HL-60/S4 (cell line): ENCODE measurements around the gene ENTPD8.
"Not testable (repeated sequence)": the region's sequence is repeated elsewhere in the genome, so short reads cannot be mapped to it uniquely, and the experiment has no call there.

ENCODE experiments used
- in situ Hi-C: fragments of 300-500 bp; cut with MboI; formaldehyde crosslinking; loops from 2 replicates; pipeline ENCODE4 v1.14.3; 2022; ENCODE audit warnings: low sequenced_read_pairs

Gene ENTPD8

DNA sequence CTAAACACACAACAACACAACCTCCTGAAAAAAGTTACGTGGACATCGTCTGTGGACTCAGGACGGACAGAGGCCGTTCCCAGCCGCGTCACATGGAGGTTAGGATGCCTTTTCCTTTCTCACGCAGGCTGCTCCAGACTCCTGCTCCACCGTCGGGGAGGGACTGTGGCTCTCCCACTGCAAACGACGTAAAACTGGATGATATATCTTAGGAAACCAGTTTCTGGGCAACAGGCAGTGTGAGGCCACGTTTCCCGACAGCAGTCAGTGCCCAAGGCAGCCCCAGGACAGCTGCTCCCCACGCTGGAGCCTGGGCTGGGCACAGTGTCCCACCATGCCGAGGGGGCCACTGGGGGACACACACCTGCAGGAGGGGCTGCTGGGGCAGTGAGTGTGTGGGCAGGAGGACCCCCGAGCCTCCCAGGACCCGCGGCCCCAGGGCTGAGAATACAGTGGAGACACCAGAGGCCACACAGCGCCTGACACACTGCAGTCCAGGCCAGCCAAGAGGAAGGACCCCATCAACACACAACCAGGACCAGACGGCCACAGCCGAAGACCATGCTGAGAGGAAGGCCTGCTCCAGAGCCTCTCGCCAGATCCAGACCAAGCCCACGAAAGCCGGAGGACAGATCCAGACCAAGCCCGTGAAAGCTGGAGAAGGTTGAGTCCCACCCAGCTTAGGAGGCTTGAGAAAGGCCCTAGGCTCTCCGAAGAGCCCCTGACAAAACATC is 44.4 kb downstream of the ENTPD8 start:
- in situ Hi-C loops: no loop called here

DNA sequence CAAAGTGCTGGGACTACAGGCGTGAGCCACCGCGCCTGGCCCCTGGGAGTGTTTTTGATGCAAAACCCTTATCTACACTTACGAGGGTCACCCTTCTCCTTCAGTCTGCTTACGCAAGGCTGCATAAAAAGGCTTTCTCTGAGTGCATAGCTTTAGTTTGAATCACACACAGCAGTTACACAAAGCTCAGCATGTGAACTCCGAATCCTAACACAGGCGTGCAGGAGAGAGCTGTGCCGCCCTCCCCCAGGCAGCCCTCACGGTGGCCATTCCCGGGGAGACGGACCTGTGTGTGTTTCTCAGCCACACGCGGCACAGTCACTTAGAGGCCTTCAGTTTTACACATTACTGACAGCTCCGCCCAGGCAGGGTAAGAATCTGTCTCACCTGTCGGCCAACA is 44.9 kb downstream of the ENTPD8 start:
- in situ Hi-C loops: no loop called here

DNA sequence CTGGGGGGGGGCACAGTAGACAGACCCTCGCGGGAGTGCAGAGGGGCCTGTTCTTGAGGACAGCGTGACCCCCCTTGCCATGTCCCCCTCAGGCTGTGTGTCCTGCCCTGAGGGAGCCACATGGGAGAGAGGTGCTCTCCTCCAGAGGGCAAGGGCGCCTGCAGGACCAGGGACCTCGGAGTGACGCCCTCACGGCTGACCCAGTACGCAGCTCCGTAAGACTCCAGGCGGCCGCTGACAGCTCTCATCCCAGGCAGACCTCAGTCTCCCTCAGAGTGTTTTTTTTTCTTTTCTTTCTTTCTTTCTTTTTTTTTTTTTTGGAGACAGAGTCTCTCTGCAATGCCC is 45.5 kb downstream of the ENTPD8 start:
- in situ Hi-C loops: no loop called here

DNA sequence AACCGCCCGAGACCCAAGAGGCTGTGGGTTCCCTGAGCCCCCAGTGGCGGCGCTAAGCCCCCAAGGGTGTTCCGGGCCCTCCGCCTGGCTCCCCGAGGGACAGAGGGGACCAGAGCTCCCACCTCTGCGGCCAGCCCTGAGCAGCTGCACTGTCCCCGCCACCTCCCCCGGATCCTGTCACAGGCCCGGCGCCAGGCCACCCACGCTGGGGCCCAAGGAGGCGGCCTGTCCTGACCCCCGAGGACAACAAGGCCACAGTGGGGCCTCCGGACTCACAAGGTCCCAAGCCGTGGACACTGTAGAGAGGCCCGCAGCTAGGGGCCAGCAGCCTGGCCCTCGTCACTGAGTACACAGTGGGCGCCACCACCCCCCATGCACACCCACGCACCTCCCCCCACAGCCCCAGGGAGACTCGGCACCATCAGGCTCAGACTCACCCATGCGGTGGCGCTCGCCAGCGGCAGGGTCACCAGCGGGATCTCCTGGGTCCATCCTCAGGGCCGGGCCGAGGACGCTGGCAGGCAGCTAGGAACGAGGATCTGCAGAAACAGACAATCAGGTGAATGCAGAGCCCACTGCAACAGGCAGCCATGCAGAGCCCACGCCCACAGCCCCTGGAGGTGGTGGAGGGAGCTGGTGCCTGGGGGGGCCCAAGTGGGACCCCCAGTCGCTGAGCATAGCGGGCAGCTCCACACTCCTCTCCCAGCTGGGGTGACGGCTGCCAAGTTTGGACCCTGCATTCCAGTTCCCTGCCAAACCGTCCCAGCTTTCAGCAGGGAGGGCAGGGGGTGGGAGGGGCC is 46.1 kb downstream of the ENTPD8 start:
- in situ Hi-C loops: no loop called here

DNA sequence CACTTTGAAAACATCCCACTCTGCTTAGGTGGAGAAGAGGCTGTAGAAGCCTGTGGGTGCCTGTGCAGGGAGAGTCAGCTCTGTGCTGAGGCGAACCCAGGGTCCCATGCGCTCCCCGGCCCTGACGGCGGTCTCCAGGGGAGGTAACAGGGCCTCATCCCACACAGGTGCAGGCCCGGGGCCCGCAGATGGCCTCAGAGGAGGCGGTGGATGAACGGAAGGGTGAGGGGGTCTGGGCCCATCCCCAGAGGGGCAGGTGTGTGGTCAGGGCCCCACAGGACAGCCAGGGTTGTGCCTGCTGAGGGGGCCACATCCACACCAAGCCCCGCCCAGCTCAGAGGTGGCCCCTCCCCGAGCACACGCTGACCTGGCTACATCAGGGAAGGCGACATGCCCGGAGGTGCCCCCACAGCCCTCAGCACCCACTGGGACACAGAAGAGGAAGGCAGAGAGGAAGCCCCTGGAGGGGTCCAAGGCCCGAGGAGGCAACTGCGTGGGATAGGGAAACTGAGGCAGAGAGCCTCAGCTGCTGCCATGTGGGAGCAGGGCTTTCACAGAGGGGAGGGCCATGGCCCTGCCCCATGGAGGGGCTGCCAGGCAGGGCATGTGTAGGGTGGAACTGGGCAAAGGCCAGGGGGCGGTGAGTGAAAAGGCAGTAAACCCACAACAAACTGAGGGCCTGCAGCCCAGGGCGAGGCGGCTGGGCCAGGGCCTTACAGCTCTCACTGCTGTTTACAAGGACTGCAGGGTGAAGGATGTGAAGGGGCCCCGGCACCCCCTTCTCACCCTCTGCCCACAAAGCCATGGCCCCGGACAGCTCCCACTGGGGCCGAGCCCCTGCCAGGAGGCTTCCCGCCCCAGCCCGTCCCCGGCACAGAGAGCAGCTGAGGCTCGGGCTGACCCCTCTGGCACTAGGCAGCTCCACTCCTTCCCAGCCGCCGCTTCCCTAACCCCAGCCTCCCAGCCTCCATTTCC is 47.7 kb downstream of the ENTPD8 start:
- in situ Hi-C loops: no loop called here

DNA sequence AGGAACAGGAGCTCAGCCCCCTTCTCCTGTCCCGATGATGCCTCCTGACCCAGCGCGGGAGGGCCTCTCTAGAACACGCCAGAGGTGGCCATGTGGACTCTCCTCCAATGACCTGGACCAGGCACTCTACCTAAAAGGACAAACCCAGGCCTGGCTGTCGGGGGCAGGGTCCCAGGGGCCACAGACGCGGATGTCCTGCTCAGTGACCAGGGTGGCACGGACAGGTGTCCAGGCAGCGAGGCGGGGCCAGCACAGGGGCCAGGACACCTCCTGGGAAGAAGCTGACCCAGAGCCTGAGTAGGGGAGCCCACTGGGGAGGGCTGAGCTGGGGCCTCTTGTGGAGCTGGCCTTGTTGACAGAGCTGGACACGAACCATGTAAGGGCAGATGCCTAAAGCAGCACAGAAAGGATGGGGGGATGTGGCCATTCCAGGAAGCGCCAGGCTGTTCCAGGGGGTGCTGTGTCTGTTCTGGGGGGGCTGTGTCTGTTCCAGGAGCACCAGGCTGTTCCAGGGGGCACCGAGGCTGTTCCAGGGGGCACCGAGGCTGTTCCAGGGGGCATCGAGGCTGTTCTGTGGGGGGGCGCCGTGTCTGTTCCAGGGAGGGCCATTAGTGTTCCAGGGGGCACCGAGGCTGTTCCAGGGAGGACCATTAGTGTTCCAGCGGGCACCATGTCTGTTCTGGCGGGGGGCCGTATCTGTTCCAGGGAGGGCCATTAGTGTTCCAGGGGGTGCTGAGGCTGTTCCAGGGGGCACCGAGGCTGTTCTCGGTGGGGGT is 48.7 kb downstream of the ENTPD8 start:
- in situ Hi-C loops: no loop called here

DNA sequence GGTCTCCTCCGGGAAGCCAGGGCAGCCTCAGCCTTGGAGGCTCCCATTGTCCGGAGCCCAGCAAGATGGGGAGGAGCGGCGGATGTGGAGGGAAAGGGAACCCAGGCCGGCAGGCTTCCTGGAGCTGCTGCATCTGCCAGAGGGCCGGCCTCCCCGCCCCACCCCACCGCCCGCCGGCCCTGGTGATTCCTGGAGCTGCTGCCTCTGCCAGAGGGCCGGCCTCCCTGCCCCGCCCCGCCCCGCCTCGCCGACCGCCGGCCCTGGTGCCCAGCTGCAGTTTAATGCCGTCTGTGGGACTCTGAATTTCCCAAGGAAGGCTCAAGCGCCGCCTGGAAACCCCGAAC is 49.8 kb downstream of the ENTPD8 start:
- in situ Hi-C loops: no loop called here

DNA sequence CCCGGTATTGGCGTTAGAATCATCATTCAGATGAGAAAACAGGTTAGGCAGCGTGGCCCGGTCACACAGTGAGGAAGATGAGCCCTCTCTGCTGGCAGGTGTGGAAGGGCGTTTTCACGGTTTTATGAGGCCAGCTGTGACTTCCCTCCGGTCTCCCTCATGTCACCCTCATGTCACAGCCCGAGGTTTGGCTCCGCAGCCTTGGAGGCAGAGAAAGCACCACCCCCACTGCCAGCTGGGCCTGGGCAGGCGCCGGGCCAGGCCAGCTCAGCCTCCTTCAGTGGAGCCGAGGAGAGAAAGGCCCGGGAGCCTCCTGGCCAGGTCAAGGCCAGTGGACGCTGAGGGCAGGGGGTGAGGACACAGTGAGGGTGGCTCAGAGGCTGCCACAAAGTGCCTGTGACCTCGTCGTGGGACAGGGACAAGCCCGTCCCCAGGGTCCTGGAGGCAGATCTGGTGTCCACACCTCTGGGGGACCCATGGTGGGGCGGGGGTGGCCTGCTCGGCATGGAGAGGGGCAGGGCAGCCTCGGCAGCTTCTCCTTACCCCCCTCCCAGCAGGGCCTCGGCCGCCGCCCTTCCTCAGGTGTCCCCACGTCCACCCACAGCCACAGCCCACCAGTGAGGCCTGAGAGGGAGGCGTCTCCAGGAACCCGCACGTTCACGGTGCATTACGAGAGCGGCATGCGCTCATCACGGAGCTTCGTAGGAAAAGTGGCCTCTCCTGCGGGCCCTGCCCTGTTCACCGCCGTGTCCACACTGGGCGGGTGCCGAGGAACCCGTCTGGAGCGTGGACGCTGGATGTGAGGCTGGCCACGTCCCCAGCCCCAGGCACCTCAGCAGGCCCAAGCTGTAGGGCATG is 50.4 kb downstream of the ENTPD8 start:
- in situ Hi-C loops: no loop called here

DNA sequence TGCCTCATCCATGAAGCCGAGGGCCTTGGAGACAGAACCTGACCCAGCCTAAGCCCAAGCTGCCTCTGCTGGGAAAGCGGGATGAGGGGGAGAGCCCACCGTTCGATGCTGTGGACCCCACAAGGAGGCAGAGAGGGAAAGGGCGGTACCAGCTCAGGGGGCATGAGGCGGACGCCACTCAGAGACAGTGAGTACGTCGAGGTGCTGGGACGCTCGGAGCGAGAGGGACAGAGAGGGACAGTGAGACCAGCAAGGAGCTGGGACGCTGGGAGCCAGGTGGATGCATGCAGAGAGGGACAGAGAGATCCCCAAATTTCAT is 51.8 kb downstream of the ENTPD8 start:
- in situ Hi-C loops: no loop called here

DNA sequence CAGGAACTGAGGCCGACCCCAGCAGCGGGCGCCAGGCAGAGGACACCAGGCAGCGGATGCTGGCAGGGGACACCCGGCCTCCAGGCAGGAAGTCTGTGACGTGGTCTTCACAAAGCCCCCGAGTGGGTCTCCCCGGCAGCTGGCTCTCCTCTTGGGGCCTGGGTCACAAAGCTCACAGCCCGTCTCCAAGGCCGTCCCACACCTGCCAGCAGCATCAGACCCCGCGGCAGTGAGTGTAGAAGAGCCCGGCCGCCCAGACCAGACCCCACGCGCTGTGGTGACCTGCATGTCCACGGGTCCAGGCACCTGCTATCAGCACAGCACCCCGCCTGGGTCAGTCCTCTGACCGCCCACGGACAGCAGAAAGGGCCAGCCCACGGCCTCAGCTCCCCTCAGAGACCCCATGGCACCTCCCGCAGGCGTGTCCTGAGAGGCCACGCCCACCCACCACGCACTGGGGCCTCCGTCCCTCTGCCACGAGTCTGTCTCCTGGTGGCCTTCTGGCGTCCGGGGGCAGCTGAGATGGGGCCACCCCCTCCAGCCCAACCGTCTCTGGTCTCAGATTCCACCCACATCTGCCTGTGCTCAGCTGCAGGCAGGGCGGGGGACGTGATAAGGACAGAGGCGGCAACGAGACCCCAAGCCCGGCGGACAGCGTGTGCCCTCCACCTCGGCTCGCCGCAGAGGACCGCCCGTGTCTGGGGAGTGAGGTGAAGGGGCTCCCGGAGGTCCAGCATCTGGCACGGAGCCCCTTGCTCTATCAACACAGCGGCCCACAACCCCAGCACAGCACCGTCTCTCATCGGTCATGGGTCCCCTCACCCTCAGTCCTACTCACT is 52.3 kb downstream of the ENTPD8 start:
- in situ Hi-C loops: no loop called here

DNA sequence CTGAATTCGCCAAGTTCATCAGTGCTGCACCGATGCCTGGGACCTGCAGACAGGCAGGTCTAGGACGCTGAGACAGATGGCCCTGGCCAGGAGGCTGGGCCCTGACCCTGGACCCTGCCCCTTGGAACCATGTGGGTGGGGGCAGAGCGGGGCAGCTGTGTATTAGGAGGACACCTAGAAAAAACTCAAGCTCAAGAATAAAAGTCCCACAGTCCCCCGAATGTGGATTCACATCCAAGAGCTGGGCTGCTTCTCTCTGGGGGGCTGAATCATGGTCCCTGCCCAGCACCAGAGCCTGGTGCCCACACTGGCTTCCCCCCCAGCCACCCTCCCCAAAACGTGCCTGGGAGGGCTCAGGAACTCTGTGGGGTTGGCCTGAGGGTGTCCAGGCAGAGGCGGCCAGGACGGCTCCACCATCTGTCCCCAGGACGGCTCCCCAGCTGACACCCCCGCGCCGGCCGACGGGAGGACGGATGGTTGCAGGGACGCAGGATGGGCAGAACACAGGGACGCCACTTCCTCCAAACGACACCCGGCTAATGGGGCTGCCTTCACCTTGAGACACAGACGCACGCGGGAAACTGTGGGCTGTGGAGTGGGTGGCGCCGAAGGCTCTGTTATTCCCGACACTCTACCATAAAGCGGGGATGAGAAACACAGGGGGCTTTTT is 53.1 kb downstream of the ENTPD8 start:
- in situ Hi-C loops: no loop called here

DNA sequence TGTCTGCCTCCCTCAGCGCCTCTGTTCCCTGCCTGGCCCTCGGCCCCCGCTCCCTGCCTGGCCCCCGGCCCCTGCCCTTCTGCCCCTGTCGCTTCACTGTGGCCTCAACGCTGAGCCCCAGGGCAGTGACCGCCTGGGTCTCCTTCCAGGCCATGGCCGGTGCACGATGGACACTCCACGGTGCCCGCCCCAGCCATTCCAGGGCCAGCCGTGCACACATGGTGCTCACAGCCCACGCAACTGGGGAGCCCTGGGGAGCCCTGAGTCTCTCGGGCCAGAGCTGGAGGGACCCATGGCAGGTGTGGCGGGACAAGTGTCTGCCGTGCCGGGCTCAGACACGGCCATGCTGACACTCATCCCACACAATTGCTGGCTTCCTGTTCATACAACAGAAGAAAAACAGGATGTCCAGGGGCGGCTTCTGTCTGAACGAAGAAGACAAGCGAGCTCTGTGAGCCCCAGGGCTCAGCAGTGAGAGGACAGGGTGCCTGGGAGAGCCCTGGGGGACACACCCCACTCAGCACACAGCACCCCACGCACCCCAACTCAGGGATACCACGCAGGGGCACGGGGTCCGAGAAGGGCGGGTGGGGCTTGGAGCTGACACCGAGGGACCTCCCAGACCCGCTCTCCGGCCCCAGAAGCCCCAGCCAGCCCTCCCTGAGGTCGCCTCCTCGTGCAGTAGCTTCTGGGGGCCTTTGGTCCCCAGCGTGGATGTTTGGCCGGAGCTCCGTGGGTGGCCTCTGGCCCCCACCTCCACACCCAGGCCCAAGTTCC is 53.9 kb downstream of the ENTPD8 start:
- in situ Hi-C loops: no loop called here

DNA sequence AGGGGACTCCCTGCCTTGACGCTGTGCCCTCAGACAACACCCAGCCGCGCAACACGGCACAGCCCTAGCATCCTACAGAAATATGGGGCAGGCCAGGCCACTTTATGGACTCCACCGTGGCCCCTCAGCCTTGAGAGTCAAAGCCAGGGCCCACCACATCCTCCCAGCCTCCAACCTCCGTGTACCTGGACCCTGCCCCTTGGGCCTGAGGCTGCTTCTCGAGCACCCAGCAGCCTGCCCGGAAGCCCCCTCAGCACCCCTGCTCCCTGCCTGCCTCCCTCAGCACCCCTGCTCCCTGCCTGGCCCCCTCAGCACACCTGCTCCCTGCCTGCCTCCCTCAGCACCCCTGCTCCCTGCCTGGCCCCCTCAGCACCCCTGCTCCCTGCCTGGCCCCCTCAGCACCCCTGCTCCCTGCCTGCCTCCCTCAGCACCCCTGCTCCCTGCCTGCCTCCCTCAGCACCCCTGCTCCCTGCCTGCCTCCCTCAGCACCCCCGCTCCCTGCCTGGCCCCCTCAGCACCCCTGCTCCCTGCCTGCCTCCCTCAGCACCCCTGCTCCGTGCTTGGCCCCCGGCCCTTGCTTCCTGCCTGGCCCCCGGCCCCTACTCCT is 54.5 kb downstream of the ENTPD8 start:
- in situ Hi-C loops: not testable (repeated sequence)

DNA sequence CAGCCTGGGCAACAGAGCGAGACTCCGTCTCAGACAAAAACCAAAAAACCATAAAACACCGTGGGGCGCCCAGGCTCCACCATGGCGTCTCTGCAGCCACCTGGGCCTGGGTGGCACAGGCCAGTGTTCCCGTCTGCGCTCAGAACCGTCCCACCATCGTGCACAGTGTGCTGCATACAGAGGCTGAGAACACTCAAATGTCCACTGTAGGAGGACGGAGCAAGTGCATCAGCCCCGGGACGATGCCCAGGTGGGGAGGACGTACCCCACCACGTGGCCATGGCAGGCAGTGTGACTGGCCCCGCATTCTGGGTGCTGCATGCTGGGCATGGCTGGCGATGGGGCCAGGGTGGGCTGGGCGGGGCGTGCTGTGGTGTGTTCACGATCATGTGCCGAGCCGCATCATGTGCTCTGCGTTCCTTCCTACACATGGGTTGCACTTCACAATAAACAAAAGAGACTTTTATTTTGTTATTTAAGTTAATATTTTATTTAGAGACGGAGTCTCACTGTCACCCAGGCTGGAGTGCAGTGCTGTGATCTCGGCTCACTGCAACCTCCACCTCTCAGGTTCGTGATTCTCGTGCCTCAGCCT is 56.0 kb downstream of the ENTPD8 start:
- in situ Hi-C loops: no loop called here
